ENCODE results near the gene ELMO2. TPM values are rescaled to one million over a fixed set of nuclear protein-coding genes. Genes with fewer than 3 reads are reported as not detected.

The ELMO2 gene
- total and polyA plus RNA-seq, 2 of the 4 experiments (the other 2 are of a cell fraction): 29.2 to 52.7 TPM

DNA sequence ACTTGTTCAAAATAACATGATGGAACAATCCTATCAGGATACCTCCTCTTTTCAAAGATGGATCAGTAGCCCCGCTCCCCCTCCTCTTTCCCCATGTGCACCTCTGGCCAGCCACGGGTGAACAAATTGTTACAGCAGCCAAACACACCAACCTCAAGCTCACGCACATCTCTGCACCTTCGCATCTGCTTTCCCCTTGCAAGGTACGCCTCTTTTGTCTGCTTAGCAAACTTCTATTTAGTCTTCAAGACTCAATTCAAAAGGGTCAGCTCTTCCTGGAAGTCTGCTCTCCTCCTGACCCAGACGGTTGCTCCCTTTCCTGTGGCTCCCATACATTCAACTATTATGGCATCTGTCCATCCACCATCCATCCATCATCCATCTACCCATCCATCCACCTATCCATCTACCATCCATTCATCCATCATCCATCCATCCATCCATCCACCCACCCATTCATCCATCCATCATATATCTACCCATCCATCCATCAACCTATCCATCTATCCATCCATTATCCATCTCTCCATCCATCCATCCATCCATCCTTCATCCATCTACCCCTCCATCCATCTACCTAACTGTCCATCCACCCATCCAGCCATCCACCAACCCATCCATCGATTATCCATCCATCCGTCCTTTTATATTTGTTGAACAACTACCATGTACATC is 61.8 kb downstream of the ELMO2 start:
- H2BK20ac ChIP-seq (ENCODE audit: low read depth, low read length): no peak overlapping the region
- H2AK9ac ChIP-seq (replicated peaks; ENCODE audit: low read depth, low read length, poor library complexity): no peak overlapping the region
- dilution Hi-C loops (cut with HindIII; ENCODE audit: low sequenced_read_pairs, unreplicated experiment) (no loop called here), in situ Hi-C loops (cut with MboI; ENCODE audit: low sequenced_read_pairs) (no loop called here), intact Hi-C loops (cut with micrococcal nuclease) (no loop called here)
- CTCF ChIA-PET: no interaction called here
- TF ChIP-seq CEBPB (IDR thresholded peaks at IDR 0.05; ENCODE audit: low read depth, low read length) (no peak), RAD21 (IDR thresholded peaks at IDR 0.05; ENCODE audit: low read length) (no peak), MXI1 (IDR thresholded peaks at IDR 0.05; ENCODE audit: borderline replicate concordance, low read depth, low read length) (no peak), CTCF (conservative IDR thresholded peaks at IDR 0.05; ENCODE audit: low read depth, low read length) (no peak), POLR2A (IDR thresholded peaks at IDR 0.05; ENCODE audit: low read depth, low read length) (no peak), USF2 (IDR thresholded peaks at IDR 0.05; ENCODE audit: low read depth, low read length) (no peak), RCOR1 (IDR thresholded peaks at IDR 0.05; ENCODE audit: insufficient replicate concordance, low read length) (no peak)
- H3K9me1 ChIP-seq (ENCODE audit: insufficient read depth, low read length): peaks cover under 1% of the 10 kb centered on the region; the same call in 1 of the 2 replicates
- no peak overlapping the region for H2AFZ ChIP-seq (replicated peaks; ENCODE audit: low read length, poor library complexity)
- H3K9me3 ChIP-seq (ENCODE audit: control insufficient read depth, insufficient read depth, low read length): no peaks in the 10 kb centered on the region
- no peak overlapping the region for H3K56ac ChIP-seq (ENCODE audit: extremely low read depth, insufficient read depth, low read length)
- no peaks in the 10 kb centered on the region for H3K79me1 ChIP-seq (ENCODE audit: low read depth in 1 of 2, low read length in 2 of 2)
- H4K91ac ChIP-seq (ENCODE audit: insufficient read depth, low read depth, low read length): no peak overlapping the region
- no peak overlapping the region for H3K9ac ChIP-seq (ENCODE audit: low read depth, low read length)
- peak overlapping the region; percentile 32 for H2BK5ac ChIP-seq (ENCODE audit: low read depth, low read length, poor library complexity, severe bottlenecking)
- no TSS peak for BruUV-seq (replicated peaks)
- H3K18ac ChIP-seq (ENCODE audit: low read depth, low read length): no peak overlapping the region
- ATAC-seq (ENCODE audit: low read depth) (no peak), DNase-seq (no peak)
- H3K4me3 ChIP-seq (ENCODE audit: insufficient read depth, low read depth, low read length): no peak overlapping the region
- 87 to 100% methylated on average over 2 to 8 of the region's 8 CpGs for WGBS, 2 experiments (ENCODE audit: extremely low coverage in 2 of 2, insufficient read length in 1 of 2)
- H2BK15ac ChIP-seq (ENCODE audit: low read depth, low read length): no peak overlapping the region
- no peak overlapping the region for H3K23ac ChIP-seq (ENCODE audit: low read depth, low read length)
- no peak overlapping the region for H3K14ac ChIP-seq (replicated peaks; ENCODE audit: low read depth, low read length)
- H3K27ac ChIP-seq (ENCODE audit: insufficient read depth, low read length): no peak overlapping the region
- no peaks in the 10 kb centered on the region for H3K4me1 ChIP-seq (ENCODE audit: control insufficient read depth, insufficient read depth, low read length)
- H3K4ac ChIP-seq (ENCODE audit: low read depth, low read length): no peak overlapping the region
- H3K27me3 ChIP-seq (ENCODE audit: control insufficient read depth, insufficient read depth, low read length): peaks cover 34% of the 10 kb centered on the region
- no peak overlapping the region for H2BK120ac ChIP-seq (ENCODE audit: low read depth, low read length)
- POLR2A ChIA-PET (ENCODE audit: unreplicated experiment): no interaction called here
- H4K8ac ChIP-seq (ENCODE audit: low read depth in 2 of 2, low read length in 2 of 2): no peak overlapping the region
- no peaks in the 10 kb centered on the region for H4K20me1 ChIP-seq (ENCODE audit: insufficient read depth, low read length)
- no peak overlapping the region for H3K4me2 ChIP-seq (ENCODE audit: low read depth, low read length)
- H4K5ac ChIP-seq (ENCODE audit: low read depth, low read length): no peak overlapping the region
- no peaks in the 10 kb centered on the region for H3K36me3 ChIP-seq (ENCODE audit: control insufficient read depth, insufficient read depth, low read length)
- no peak overlapping the region for H2AK5ac ChIP-seq (ENCODE audit: low read depth, low read length)
